ENCODE measurements around the gene VWF.

GRCh38 chr12:5899675-5900074 lies 224.8 kb downstream of the VWF start:
- TF ChIP-seq POLR2A (IDR thresholded peaks at IDR 0.05) = no peak
- TF ChIP-seq CTCF (IDR thresholded peaks at IDR 0.05) = no peak
